ENCODE measurements around the gene CAMTA1. TPM values are rescaled to one million over a fixed set of nuclear protein-coding genes. Genes with fewer than 3 reads are reported as not detected.

CAMTA1 gene
- polyA plus RNA-seq, 1 of the 3 experiments (the other 2 are of a cell fraction), result 63.1 TPM

DNA sequence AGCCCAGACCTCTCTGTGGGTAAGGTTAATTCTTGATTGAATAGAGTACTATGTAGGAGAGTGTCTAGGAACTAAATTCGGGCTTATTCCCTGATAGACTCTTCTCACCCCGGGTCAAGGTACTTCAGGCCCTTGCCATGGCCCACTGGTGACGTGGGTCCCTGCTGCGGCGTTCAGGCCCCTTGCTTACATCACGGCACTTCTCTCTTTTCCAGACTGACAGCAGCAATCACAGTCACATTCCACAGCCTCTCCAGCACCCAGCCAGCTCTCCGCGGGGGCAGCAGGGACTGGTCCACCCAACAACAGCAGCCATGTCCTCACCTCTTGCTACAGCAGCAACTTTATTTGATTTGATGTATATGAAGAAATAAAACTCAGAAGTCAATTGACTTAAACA is 584.6 kb downstream of the CAMTA1 start:
- H3F3A ChIP-seq (replicated peaks; ENCODE audit: insufficient read depth), result no peaks in the 10 kb centered on the region
- TF ChIP-seq MXI1 (IDR thresholded peaks at IDR 0.05; ENCODE audit: low read depth, low read length) (no peak), RCOR1 (IDR thresholded peaks at IDR 0.05; ENCODE audit: low read length) (no peak), FOXM1 (IDR thresholded peaks at IDR 0.05; ENCODE audit: low read depth) (no peak), ELF1 (IDR thresholded peaks at IDR 0.05) (no peak), CHD2 (IDR thresholded peaks at IDR 0.05; ENCODE audit: low read length, partially characterized antibody) (no peak), JUND (IDR thresholded peaks at IDR 0.05) (no peak), FOSL2 (IDR thresholded peaks at IDR 0.05; ENCODE audit: borderline replicate concordance, low read depth) (no peak), IRF3 (IDR thresholded peaks at IDR 0.05; ENCODE audit: low read depth, low read length) (no peak), USF1 (IDR thresholded peaks at IDR 0.05; ENCODE audit: borderline replicate concordance, low read depth) (no peak), RAD21 (IDR thresholded peaks at IDR 0.05; ENCODE audit: low read length) (no peak), TEAD4 (IDR thresholded peaks at IDR 0.05; ENCODE audit: borderline replicate concordance, insufficient read depth) (no peak), GABPA (IDR thresholded peaks at IDR 0.05; ENCODE audit: low read depth) (no peak), SIN3A (IDR thresholded peaks at IDR 0.05; ENCODE audit: borderline replicate concordance, low read depth, low read length) (no peak), NFIC (IDR thresholded peaks at IDR 0.05; ENCODE audit: borderline replicate concordance) (no peak)
- TF ChIP-seq, protein P1, sequence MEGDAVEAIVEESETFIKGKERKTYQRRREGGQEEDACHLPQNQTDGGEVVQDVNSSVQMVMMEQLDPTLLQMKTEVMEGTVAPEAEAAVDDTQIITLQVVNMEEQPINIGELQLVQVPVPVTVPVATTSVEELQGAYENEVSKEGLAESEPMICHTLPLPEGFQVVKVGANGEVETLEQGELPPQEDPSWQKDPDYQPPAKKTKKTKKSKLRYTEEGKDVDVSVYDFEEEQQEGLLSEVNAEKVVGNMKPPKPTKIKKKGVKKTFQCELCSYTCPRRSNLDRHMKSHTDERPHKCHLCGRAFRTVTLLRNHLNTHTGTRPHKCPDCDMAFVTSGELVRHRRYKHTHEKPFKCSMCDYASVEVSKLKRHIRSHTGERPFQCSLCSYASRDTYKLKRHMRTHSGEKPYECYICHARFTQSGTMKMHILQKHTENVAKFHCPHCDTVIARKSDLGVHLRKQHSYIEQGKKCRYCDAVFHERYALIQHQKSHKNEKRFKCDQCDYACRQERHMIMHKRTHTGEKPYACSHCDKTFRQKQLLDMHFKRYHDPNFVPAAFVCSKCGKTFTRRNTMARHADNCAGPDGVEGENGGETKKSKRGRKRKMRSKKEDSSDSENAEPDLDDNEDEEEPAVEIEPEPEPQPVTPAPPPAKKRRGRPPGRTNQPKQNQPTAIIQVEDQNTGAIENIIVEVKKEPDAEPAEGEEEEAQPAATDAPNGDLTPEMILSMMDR (IDR thresholded peaks at IDR 0.05), result no peak
- TF ChIP-seq, protein P2, sequence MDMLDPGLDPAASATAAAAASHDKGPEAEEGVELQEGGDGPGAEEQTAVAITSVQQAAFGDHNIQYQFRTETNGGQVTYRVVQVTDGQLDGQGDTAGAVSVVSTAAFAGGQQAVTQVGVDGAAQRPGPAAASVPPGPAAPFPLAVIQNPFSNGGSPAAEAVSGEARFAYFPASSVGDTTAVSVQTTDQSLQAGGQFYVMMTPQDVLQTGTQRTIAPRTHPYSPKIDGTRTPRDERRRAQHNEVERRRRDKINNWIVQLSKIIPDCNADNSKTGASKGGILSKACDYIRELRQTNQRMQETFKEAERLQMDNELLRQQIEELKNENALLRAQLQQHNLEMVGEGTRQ (IDR thresholded peaks at IDR 0.05; ENCODE audit: borderline replicate concordance, low read depth, low read length), result no peak
- TF ChIP-seq, protein P3, sequence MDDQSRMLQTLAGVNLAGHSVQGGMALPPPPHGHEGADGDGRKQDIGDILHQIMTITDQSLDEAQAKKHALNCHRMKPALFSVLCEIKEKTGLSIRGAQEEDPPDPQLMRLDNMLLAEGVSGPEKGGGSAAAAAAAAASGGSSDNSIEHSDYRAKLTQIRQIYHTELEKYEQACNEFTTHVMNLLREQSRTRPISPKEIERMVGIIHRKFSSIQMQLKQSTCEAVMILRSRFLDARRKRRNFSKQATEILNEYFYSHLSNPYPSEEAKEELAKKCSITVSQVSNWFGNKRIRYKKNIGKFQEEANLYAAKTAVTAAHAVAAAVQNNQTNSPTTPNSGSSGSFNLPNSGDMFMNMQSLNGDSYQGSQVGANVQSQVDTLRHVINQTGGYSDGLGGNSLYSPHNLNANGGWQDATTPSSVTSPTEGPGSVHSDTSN (IDR thresholded peaks at IDR 0.05), result no peak
- TF ChIP-seq, protein P4, sequence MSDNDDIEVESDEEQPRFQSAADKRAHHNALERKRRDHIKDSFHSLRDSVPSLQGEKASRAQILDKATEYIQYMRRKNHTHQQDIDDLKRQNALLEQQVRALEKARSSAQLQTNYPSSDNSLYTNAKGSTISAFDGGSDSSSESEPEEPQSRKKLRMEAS (IDR thresholded peaks at IDR 0.05; ENCODE audit: low read depth), result no peak
- ChIA-PET CTCF (no interaction called here), POLR2A (no interaction called here)
- H3K4me2 ChIP-seq, result no peak overlapping the region
- no peak overlapping the region for H2AFZ ChIP-seq (ENCODE audit: low read depth)
- DNase-seq, result no peak
- 84% methylated on average over 7 of the region's 8 CpGs for WGBS (ENCODE audit: low lambda C conversion rate)
- no peak overlapping the region for H3K27ac ChIP-seq (ENCODE audit: low read depth in 2 of 2, low read length in 1 of 2)
- H3K9me3 ChIP-seq, result no peaks in the 10 kb centered on the region
- no peaks in the 10 kb centered on the region for H3K79me2 ChIP-seq (ENCODE audit: insufficient read depth)
- H3K36me3 ChIP-seq (replicated peaks in 1 of 2; ENCODE audit: control insufficient read depth in 1 of 2, insufficient read depth in 2 of 2, low read length in 1 of 2), result no peaks in the 10 kb centered on the region
- peaks cover 4 to 16% of the 10 kb centered on the region in 2 experiments; a peak in 1 of 4 replicates for H3K4me1 ChIP-seq (ENCODE audit: control insufficient read depth in 1 of 2, insufficient read depth in 2 of 2, low read depth in 1 of 2, low read length in 1 of 2)
- no peak overlapping the region for H3K4me3 ChIP-seq (ENCODE audit: low read depth in 2 of 2, low read length in 1 of 2)
- H4K20me1 ChIP-seq (ENCODE audit: insufficient read depth), result no peaks in the 10 kb centered on the region
- H3K9me2 ChIP-seq, result no peaks in the 10 kb centered on the region
- H3K27me3 ChIP-seq (ENCODE audit: insufficient read depth), result no peaks in the 10 kb centered on the region
- no peak overlapping the region for H3K9ac ChIP-seq
